Hepatocyte (in vitro differentiated cells): ENCODE data around the gene CDC42BPA.

Experiments used
- CTCF ChIP-seq: fragments of 200-600 bp; sonication (generic); IDR thresholded peaks from 2 replicates; pipeline ENCODE4 v1.5.1; 2016; ENCODE audit warnings: antibody characterized with exemption, mild to moderate bottlenecking; ENCODE audit not compliant: poor library complexity
- EZH2phosphoT487 ChIP-seq: fragments of 200-600 bp; sonication (generic); IDR thresholded peaks from one replicate; pipeline ENCODE4 v1.6.1; 2018; ENCODE audit warnings: antibody characterized with exemption, mild to moderate bottlenecking, low read depth, moderate library complexity; ENCODE audit not compliant: unreplicated experiment, severe bottlenecking

GRCh38 chr1:226995365-226996332 is 322.6 kb downstream of the CDC42BPA start:
- TF ChIP-seq CTCF (no peak), EZH2phosphoT487 (no peak)
